Measurements from ENCODE around the gene DHFR2. TPM values are rescaled to one million over a fixed set of nuclear protein-coding genes. Genes with fewer than 3 reads are reported as not detected.
A peak's percentile ranks its signal among the peaks of the same experiment; 100 is the strongest.

DHFR2 gene
- total RNA-seq, 1 experiment from 2014 or later = 3.4 TPM

- Mint-ChIP-seq H3K27ac (ENCODE audit: low read depth, unreplicated experiment) (no peak overlapping the region), H3K4me3 (ENCODE audit: unreplicated experiment) (no peak overlapping the region), H3K27me3 (ENCODE audit: insufficient read depth, unreplicated experiment) (no peaks in the 10 kb centered on the region), H3K36me3 (ENCODE audit: insufficient read depth, unreplicated experiment) (peaks cover 24% of the 10 kb centered on the region), H3K9me3 (ENCODE audit: unreplicated experiment) (peaks cover 17% of the 10 kb centered on the region), H3K4me1 (ENCODE audit: insufficient read depth, unreplicated experiment) (peaks cover 5% of the 10 kb centered on the region)
- intact Hi-C loops (cut with micrococcal nuclease) = no loop called here
- no peak for DNase-seq (ENCODE audit: unreplicated experiment)
- CTCF ChIA-PET = interaction anchor here (0.7 to 1.5 kb wide), 3 partner anchors 35 to 85 kb away, joined by 3 to 13 read pairs (median 3); no protein-coding TSS in a partner anchor
- TF ChIP-seq, protein P1, sequence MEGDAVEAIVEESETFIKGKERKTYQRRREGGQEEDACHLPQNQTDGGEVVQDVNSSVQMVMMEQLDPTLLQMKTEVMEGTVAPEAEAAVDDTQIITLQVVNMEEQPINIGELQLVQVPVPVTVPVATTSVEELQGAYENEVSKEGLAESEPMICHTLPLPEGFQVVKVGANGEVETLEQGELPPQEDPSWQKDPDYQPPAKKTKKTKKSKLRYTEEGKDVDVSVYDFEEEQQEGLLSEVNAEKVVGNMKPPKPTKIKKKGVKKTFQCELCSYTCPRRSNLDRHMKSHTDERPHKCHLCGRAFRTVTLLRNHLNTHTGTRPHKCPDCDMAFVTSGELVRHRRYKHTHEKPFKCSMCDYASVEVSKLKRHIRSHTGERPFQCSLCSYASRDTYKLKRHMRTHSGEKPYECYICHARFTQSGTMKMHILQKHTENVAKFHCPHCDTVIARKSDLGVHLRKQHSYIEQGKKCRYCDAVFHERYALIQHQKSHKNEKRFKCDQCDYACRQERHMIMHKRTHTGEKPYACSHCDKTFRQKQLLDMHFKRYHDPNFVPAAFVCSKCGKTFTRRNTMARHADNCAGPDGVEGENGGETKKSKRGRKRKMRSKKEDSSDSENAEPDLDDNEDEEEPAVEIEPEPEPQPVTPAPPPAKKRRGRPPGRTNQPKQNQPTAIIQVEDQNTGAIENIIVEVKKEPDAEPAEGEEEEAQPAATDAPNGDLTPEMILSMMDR (IDR thresholded peaks at IDR 0.05; ENCODE audit: unreplicated experiment) = no peak
- BruUV-seq (replicated peaks) = no TSS peak
- POLR2A ChIA-PET = interaction anchor here (0.8 to 1.0 kb wide), 2 partner anchors 9 to 15 kb away, joined by 4 read pairs; partner anchors contain the start of genes DHFR2 and NSUN3
Observed at GRCh38 chr3:94071713-94072284, 9.1 kb upstream of the DHFR2 start.

DNA sequence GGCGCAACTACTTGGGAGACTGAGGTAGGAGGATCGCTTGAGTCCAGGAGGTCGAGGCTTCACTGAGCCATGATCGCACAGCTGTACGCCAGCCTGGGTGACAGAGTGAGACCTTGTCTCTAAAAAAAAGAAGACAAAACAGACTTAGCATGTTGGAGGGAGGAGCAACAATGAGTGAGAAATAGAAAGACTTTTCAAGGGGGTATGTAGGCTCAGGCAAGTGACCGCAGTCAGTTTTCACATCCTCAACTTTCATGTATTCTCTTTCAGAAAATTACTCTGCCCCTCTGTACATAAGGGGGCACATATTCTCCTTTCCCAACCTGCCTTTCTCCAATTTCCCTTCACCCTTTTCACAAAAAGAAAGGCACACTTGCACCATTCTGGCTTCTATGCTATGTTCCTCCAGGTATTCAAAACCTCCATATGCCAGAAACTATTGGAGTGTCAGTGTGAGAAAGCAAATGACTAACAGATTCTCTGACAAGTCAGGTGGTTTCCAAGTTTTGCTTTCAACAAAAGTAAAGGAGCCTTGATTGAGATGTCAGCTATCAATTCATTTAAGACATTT is 7.7 kb upstream of the DHFR2 start:
- Mint-ChIP-seq H3K4me1 (ENCODE audit: insufficient read depth, unreplicated experiment) (peaks cover 5% of the 10 kb centered on the region), H3K4me3 (ENCODE audit: unreplicated experiment) (no peak overlapping the region), H3K36me3 (ENCODE audit: insufficient read depth, unreplicated experiment) (peaks cover 21% of the 10 kb centered on the region), H3K27ac (ENCODE audit: low read depth, unreplicated experiment) (peak overlapping the region; percentile 47), H3K9me3 (ENCODE audit: unreplicated experiment) (peaks cover 18% of the 10 kb centered on the region), H3K27me3 (ENCODE audit: insufficient read depth, unreplicated experiment) (no peaks in the 10 kb centered on the region)
- TF ChIP-seq, protein P1 (IDR thresholded peaks at IDR 0.05; ENCODE audit: unreplicated experiment) = no peak
- intact Hi-C loops (cut with micrococcal nuclease) = no loop called here
- no peak for DNase-seq (ENCODE audit: unreplicated experiment)
- ChIA-PET CTCF (interaction anchor here (0.7 to 6.4 kb wide), 11 partner anchors 9 to 289 kb away, joined by 3 to 37 read pairs (median 4); no protein-coding TSS in a partner anchor), POLR2A (interaction anchor here (0.7 kb wide), 1 partner anchor 71 kb away, joined by 4 read pairs; no protein-coding TSS in a partner anchor)
- no TSS peak for BruUV-seq (replicated peaks)

GRCh38 chr3:94069194-94069813 is 6.6 kb upstream of the DHFR2 start:
- BruUV-seq (replicated peaks) = no TSS peak
- TF ChIP-seq, protein P1 (IDR thresholded peaks at IDR 0.05; ENCODE audit: unreplicated experiment) = peak; percentile 47
- DNase-seq (ENCODE audit: unreplicated experiment) = peak; percentile 27
- H3K27me3 Mint-ChIP-seq (ENCODE audit: insufficient read depth, unreplicated experiment) = no peaks in the 10 kb centered on the region
- peaks cover 15% of the 10 kb centered on the region for H3K4me1 Mint-ChIP-seq (ENCODE audit: insufficient read depth, unreplicated experiment)
- peaks cover 18% of the 10 kb centered on the region for H3K9me3 Mint-ChIP-seq (ENCODE audit: unreplicated experiment)
- no peak overlapping the region for H3K4me3 Mint-ChIP-seq (ENCODE audit: unreplicated experiment)
- POLR2A ChIA-PET = interaction anchor here (0.6 to 0.7 kb wide), 2 partner anchors 90 to 186 kb away, joined by 3 to 4 read pairs; partner anchors contain the start of gene ARL13B
- H3K27ac Mint-ChIP-seq (ENCODE audit: low read depth, unreplicated experiment) = no peak overlapping the region
- intact Hi-C loops (cut with micrococcal nuclease) = loop anchor here (1.0 to 10.0 kb wide), 3 partner anchors 65 to 225 kb away; no protein-coding TSS in a partner anchor
- CTCF ChIA-PET = interaction anchor here (0.5 to 6.4 kb wide), 28 partner anchors 10 to 226 kb away, joined by 3 to 37 read pairs (median 4); no protein-coding TSS in a partner anchor
- peaks cover 25% of the 10 kb centered on the region for H3K36me3 Mint-ChIP-seq (ENCODE audit: insufficient read depth, unreplicated experiment)

Measured in MCF 10A (cell line).